ENCODE results near the gene SLC22A1. TPM values are rescaled to one million over a fixed set of nuclear protein-coding genes. Genes with fewer than 3 reads are reported as not detected.

The SLC22A1 gene
- total and polyA plus RNA-seq, 8 donors: 0.53 to 2.5 (median 0.83) TPM

DNA sequence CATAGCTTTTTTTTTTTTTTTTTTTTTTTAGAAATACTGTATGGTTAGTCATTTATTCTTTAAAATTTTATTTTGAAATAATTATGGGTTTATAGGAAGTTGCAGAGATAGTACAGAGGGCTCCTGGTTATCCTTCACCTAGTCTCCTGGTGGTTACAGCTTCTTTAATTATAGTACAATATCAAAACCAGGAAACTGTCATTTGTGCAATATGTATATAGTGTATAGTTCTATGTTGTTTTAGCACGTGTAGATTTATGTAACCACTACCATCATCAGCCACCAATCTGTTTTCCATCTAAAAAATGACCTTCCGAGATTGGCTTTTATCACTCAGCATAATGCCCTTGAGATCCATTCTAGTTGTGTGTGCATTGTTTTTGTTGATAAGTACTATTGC is 82.3 kb downstream of the SLC22A1 start:
- ATAC-seq (no peak), FAIRE-seq (no peak), DNase-seq (no peak)
- 62 to 66% methylated on average over 2 of the region's 2 CpGs for WGBS, 2 donors
- TF ChIP-seq, protein P1, sequence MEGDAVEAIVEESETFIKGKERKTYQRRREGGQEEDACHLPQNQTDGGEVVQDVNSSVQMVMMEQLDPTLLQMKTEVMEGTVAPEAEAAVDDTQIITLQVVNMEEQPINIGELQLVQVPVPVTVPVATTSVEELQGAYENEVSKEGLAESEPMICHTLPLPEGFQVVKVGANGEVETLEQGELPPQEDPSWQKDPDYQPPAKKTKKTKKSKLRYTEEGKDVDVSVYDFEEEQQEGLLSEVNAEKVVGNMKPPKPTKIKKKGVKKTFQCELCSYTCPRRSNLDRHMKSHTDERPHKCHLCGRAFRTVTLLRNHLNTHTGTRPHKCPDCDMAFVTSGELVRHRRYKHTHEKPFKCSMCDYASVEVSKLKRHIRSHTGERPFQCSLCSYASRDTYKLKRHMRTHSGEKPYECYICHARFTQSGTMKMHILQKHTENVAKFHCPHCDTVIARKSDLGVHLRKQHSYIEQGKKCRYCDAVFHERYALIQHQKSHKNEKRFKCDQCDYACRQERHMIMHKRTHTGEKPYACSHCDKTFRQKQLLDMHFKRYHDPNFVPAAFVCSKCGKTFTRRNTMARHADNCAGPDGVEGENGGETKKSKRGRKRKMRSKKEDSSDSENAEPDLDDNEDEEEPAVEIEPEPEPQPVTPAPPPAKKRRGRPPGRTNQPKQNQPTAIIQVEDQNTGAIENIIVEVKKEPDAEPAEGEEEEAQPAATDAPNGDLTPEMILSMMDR (IDR thresholded peaks at IDR 0.05): no peak
- H3K4me3 ChIP-seq: no peak overlapping the region
- H3K27ac ChIP-seq: no peak overlapping the region
- H3K9me3 ChIP-seq: no peaks in the 10 kb centered on the region
- intact Hi-C loops (cut with DNase I): no loop called here
- no peaks in the 10 kb centered on the region for H3K36me3 ChIP-seq
- no peaks in the 10 kb centered on the region for H3K4me1 ChIP-seq
- no peaks in the 10 kb centered on the region for H3K27me3 ChIP-seq

DNA sequence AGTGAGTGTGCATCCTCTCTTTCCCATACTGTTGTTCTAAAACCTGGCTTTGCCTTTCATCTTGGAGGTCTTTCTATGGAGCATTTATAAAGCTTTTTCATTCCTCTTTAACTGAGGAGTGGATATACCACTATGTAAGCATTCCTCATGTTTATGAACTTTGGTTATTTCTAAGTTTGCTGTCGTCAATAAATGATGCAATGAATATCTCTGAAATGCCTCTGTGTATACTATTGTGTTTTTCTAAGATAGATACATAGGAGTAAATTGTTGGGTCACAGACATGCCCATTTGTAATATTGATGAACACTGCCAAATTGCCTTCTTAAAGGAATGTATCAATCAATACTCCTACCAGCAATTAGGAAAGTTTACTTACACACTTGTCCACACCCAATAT is 83.1 kb downstream of the SLC22A1 start:
- 60 to 67% methylated on average over 1 of the region's 1 CpG for WGBS, 2 donors

DNA sequence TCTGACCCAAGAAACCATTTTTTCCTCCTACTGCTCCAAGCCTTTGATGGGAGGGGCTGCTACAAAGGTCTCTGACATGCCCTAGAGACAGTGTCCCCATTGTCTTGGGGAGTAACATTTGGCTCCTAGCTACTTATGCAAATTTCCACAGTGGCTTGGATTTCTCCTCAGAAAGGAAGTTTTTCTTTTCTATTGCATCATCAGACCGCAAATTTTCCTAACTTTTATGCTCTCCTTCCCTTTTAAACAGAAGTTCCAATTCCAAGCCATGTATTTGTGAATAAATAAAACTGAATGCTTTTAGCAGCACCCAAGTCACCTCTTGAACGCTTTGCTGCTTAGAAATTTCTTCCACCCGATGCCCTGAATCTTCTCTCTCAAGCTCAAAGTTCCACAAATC is 86.0 kb downstream of the SLC22A1 start:
- H3K9me3 ChIP-seq: no peaks in the 10 kb centered on the region
- intact Hi-C loops (cut with DNase I): no loop called here
- H3K4me1 ChIP-seq: no peaks in the 10 kb centered on the region
- H3K4me3 ChIP-seq: no peak overlapping the region
- DNase-seq: no peak
- H3K27me3 ChIP-seq: no peaks in the 10 kb centered on the region
- TF ChIP-seq, protein P1 (IDR thresholded peaks at IDR 0.05): no peak
- no peak overlapping the region for H3K27ac ChIP-seq
- no peak for FAIRE-seq
- no peaks in the 10 kb centered on the region for H3K36me3 ChIP-seq
- 66 to 69% methylated on average over 3 of the region's 3 CpGs for WGBS, 2 donors
- ATAC-seq: no peak

More for the DNA sequence above, 83.1 kb downstream of the SLC22A1 start:
- no peaks in the 10 kb centered on the region for H3K9me3 ChIP-seq
- ATAC-seq (no peak), DNase-seq (no peak), FAIRE-seq (no peak)
- H3K4me1 ChIP-seq: no peaks in the 10 kb centered on the region
- H3K36me3 ChIP-seq: no peaks in the 10 kb centered on the region
- H3K4me3 ChIP-seq: no peak overlapping the region
- no peak overlapping the region for H3K27ac ChIP-seq
- intact Hi-C loops (cut with DNase I): no loop called here
- TF ChIP-seq, protein P1 (IDR thresholded peaks at IDR 0.05): no peak
- no peaks in the 10 kb centered on the region for H3K27me3 ChIP-seq

Other genes with a start within 250 kb of the SLC22A1 start
- gene MAS1, start 230.8 kb upstream of the SLC22A1 start, total RNA-seq: not detected
- gene MAS1, start 230.8 kb upstream of the SLC22A1 start, polyA plus RNA-seq: under 1 TPM in 1 of 2 donors, not detected in 1; under 0.01 TPM
- gene IGF2R, start 152.7 kb upstream of the SLC22A1 start, total RNA-seq: 10 to 100 TPM; 27.5 to 54.0 (median 37.7) TPM
- gene IGF2R, start 152.7 kb upstream of the SLC22A1 start, polyA plus RNA-seq: 10 to 100 TPM; 11.0 to 14.5 TPM
- gene SLC22A2, start 137.0 kb downstream of the SLC22A1 start, total RNA-seq: not detected
- gene SLC22A2, start 137.0 kb downstream of the SLC22A1 start, polyA plus RNA-seq: not detected
- 1 to 10 TPM in 1 of 6 donors, under 1 TPM in 5; 0.04 to 5.3 (median 0.39) TPM for gene SLC22A3, start 226.6 kb downstream of the SLC22A1 start, total RNA-seq
- gene SLC22A3, start 226.6 kb downstream of the SLC22A1 start, polyA plus RNA-seq: under 1 TPM; 0.42 to 0.66 TPM

Data from pancreas (tissue), 10 donors.